Tracheal epithelial cell (primary cell): Measurements from ENCODE around the gene PRR33. TPM values are rescaled to one million over a fixed set of nuclear protein-coding genes. Genes with fewer than 3 reads are reported as not detected.

Experiments
- total RNA-seq: library from RNA; depleted of rRNA; stranded (reverse); fragments of >200 nt; gene quantifications from 2 replicates; pipeline ENCODE4 v1.2.1, GENCODE V29; 2014

Gene PRR33
- not detected in 2 replicates for total RNA-seq

GRCh38 chr11:1891831-1892115 lies at the start of gene PRR33:
TSS of gene PRR33 (minus strand) at chr11:1891895. CDS start at chr11:1890584, 1,311 bp downstream.

GRCh38 chr11:1919391-1920127 lies 27.9 kb upstream of the PRR33 start, which contains the start of gene TNNT3:
TSS of gene TNNT3 (plus strand) at chr11:1919703. CDS start at chr11:1922875, 3,172 bp downstream.

GRCh38 chr11:1852877-1853276 lies 38.8 kb downstream of the PRR33 start, which contains the start of gene LSP1:
TSS of gene LSP1 (plus strand) at chr11:1853084. CDS start at chr11:1853145, 61 bp downstream.

GRCh38 chr11:1838426-1839144 lies 53.1 kb downstream of the PRR33 start, which contains the start of gene TNNI2:
TSS of gene TNNI2 (plus strand) at chr11:1838981. CDS start at chr11:1839697, 716 bp downstream.

Other genes starting within 250 kb of the PRR33 start
- not detected in 2 replicates for gene KRTAP5-6, start 194.7 kb downstream of the PRR33 start, total RNA-seq
- gene IFITM10, start 141.3 kb downstream of the PRR33 start, total RNA-seq: 1.2 and 1.9 TPM in 2 replicates
- gene CTSD, start 128.0 kb downstream of the PRR33 start, total RNA-seq: 288 and 574 TPM in 2 replicates
- gene SYT8, start 56.9 kb downstream of the PRR33 start, total RNA-seq: 1.9 and 2.8 TPM in 2 replicates
- gene TNNI2, start 52.9 kb downstream of the PRR33 start, total RNA-seq: not detected in 2 replicates
- not detected in 2 replicates for gene LSP1, start 38.8 kb downstream of the PRR33 start, total RNA-seq
- 0.96 TPM in 1 of 2 replicates, not detected in the other for gene TNNT3, start 27.8 kb upstream of the PRR33 start, total RNA-seq
- gene MRPL23, start 55.4 kb upstream of the PRR33 start, total RNA-seq: 111 and 162 TPM in 2 replicates
- gene H19, start 105.9 kb upstream of the PRR33 start, total RNA-seq: 6.6 and 14.2 TPM in 2 replicates
- gene IGF2, start 247.5 kb upstream of the PRR33 start, total RNA-seq: 5.3 and 30.5 TPM in 2 replicates